ENCODE data around the gene KRT2. TPM values are rescaled to one million over a fixed set of nuclear protein-coding genes. Genes with fewer than 3 reads are reported as not detected.

Gene KRT2
- total and polyA plus RNA-seq, 2 donors (not counting 3 experiments of a cell fraction or from before 2014, with no cell fraction given) = not detected

DNA sequence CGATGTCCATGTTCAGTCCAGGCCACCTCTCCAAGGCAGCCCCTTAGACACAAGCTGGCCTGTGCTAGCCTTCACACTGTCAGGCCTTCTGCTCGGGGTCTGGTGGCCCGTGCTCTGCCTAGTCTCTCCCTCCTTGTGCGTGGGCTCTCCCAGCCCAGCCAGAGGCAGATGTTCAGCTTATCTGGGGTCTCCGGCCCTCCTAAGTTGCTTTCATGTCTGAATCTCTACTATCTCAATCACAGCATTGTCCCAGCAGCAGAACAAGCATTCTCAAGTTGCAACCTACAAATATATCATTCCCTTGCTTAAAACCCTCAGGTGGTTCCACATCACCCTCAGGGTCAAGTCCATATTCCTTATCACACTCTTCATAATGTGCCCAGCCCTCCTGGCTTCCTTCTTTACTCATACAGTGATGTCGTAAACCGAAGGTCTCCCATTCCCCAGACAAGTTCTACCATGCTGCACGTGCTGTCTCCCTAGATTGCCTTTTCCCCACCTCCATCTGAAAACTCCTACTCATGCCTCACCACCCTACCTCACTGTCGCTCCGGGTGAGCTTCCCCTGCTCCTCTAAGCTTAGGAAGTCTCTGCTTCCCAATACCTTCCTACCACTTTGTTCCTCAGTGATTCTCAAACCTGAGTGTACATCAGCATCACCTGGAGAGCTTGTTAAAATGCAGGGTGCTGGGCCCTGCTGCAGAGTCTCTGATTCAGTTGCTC is 35.2 kb downstream of the KRT2 start:
- ChIA-PET CTCF (no interaction called here), POLR2A (no interaction called here)

More for the DNA sequence above, 35.2 kb downstream of the KRT2 start:
- TF ChIP-seq FOS (IDR thresholded peaks at IDR 0.05; ENCODE audit: borderline replicate concordance, insufficient read depth, low read length) (no peak), POLR2A (IDR thresholded peaks at IDR 0.05; ENCODE audit: low read depth, low read length) (no peak), MYC (IDR thresholded peaks at IDR 0.05; ENCODE audit: low read depth, low read length) (no peak), POLR2AphosphoS5 (IDR thresholded peaks at IDR 0.05; ENCODE audit: insufficient read depth, low read depth, low read length) (no peak), GATA2 (IDR thresholded peaks at IDR 0.05; ENCODE audit: insufficient read depth, insufficient read length, low read depth, low read length) (no peak), EZH2 (IDR thresholded peaks at IDR 0.05; ENCODE audit: borderline replicate concordance, low read depth, low read length, severe bottlenecking) (no peak), JUN (IDR thresholded peaks at IDR 0.05; ENCODE audit: borderline replicate concordance, insufficient read depth, insufficient read length, low read depth) (no peak)
- TF ChIP-seq, protein P1, sequence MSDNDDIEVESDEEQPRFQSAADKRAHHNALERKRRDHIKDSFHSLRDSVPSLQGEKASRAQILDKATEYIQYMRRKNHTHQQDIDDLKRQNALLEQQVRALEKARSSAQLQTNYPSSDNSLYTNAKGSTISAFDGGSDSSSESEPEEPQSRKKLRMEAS (IDR thresholded peaks at IDR 0.05; ENCODE audit: insufficient read depth, insufficient read length) = no peak
- TF ChIP-seq, protein P2, sequence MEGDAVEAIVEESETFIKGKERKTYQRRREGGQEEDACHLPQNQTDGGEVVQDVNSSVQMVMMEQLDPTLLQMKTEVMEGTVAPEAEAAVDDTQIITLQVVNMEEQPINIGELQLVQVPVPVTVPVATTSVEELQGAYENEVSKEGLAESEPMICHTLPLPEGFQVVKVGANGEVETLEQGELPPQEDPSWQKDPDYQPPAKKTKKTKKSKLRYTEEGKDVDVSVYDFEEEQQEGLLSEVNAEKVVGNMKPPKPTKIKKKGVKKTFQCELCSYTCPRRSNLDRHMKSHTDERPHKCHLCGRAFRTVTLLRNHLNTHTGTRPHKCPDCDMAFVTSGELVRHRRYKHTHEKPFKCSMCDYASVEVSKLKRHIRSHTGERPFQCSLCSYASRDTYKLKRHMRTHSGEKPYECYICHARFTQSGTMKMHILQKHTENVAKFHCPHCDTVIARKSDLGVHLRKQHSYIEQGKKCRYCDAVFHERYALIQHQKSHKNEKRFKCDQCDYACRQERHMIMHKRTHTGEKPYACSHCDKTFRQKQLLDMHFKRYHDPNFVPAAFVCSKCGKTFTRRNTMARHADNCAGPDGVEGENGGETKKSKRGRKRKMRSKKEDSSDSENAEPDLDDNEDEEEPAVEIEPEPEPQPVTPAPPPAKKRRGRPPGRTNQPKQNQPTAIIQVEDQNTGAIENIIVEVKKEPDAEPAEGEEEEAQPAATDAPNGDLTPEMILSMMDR (IDR thresholded peaks at IDR 0.05; ENCODE audit: extremely low read depth in 1 of 2, insufficient read depth in 1 of 2, low read depth in 1 of 2, low read length in 2 of 2) = no peak
- BruUV-seq (replicated peaks) = no TSS peak
- H3K4me3 ChIP-seq (replicated peaks in 1 of 3; ENCODE audit: insufficient read depth in 1 of 3, low read depth in 1 of 3, low read length in 3 of 3) = no peak overlapping the region
- FAIRE-seq (no peak), DNase-seq (ENCODE audit: low read depth, low spot score) (no peak)
- no peak overlapping the region for H3K27ac ChIP-seq (ENCODE audit: insufficient read depth, low read depth, low read length)
- no peaks in the 10 kb centered on the region for H4K20me1 ChIP-seq (replicated peaks; ENCODE audit: control insufficient read depth, extremely low read depth, insufficient read depth, low read length)
- H3K27me3 ChIP-seq (ENCODE audit: control insufficient read depth in 2 of 2, insufficient read depth in 2 of 2, low read length in 2 of 2) = no peaks in the 10 kb centered on the region
- H3K9me1 ChIP-seq (replicated peaks; ENCODE audit: control insufficient read depth, extremely low read depth, insufficient read depth, low read length) = no peaks in the 10 kb centered on the region
- H3K4me2 ChIP-seq (ENCODE audit: insufficient read depth, low read length) = no peak overlapping the region
- H3K9me3 ChIP-seq (replicated peaks; ENCODE audit: control insufficient read depth, insufficient read depth, low read length) = no peaks in the 10 kb centered on the region
- no peak overlapping the region for H2AFZ ChIP-seq (ENCODE audit: low read depth, low read length)
- no peaks in the 10 kb centered on the region for H3K36me3 ChIP-seq (ENCODE audit: control insufficient read depth in 2 of 2, extremely low read depth in 1 of 2, insufficient read depth in 2 of 2, low read length in 2 of 2)
- dilution Hi-C loops (cut with MboI; ENCODE audit: extremely low pct_ligation_motif_present, low sequenced_read_pairs) = no loop called here
- intact Hi-C loops (cut with micrococcal nuclease) = no loop called here
- no peaks in the 10 kb centered on the region for H3K79me2 ChIP-seq (ENCODE audit: control insufficient read depth, insufficient read depth, low read length)
- no peaks in the 10 kb centered on the region for H3K4me1 ChIP-seq (ENCODE audit: control insufficient read depth, extremely low read depth, insufficient read depth, low read length)
- no peak overlapping the region for H3K9ac ChIP-seq (replicated peaks; ENCODE audit: extremely low read depth, insufficient read depth, low read length)

Measured in endothelial cell of umbilical vein (primary cell).